ENCODE results near the gene IFNLR1.

The IFNLR1 gene

GRCh38 chr1:24124980-24125379 lies 62.1 kb downstream of the IFNLR1 start:
- no peak for DNase-seq

GRCh38 chr1:24123611-24124010 lies 63.5 kb downstream of the IFNLR1 start:
- no peak for DNase-seq

- DNase-seq: no peak
These were observed 64.3 kb downstream of the IFNLR1 start for GRCh38 chr1:24122776-24123175.

GRCh38 chr1:24121406-24121805 lies 65.7 kb downstream of the IFNLR1 start:
- DNase-seq: no peak

- DNase-seq: no peak
These were observed 66.1 kb downstream of the IFNLR1 start for GRCh38 chr1:24120965-24121364.

- DNase-seq: peak in 1 of 56 donors; percentile 3
These were observed 67.0 kb downstream of the IFNLR1 start for GRCh38 chr1:24119859-24120756.

- DNase-seq: no peak
These were observed 67.6 kb downstream of the IFNLR1 start for GRCh38 chr1:24119489-24119858.

- no peak for DNase-seq
These were observed 68.5 kb downstream of the IFNLR1 start for GRCh38 chr1:24118410-24119242.

- DNase-seq: no peak
These were observed 69.2 kb downstream of the IFNLR1 start for GRCh38 chr1:24117722-24118409.

- DNase-seq: no peak
These were observed 70.0 kb downstream of the IFNLR1 start for GRCh38 chr1:24117132-24117531.

- no peak for DNase-seq
These were observed 72.3 kb downstream of the IFNLR1 start for GRCh38 chr1:24114753-24115152.

- no peak for DNase-seq
These were observed 73.5 kb downstream of the IFNLR1 start for GRCh38 chr1:24113641-24114033.

GRCh38 chr1:24111996-24112779 lies 74.9 kb downstream of the IFNLR1 start, which contains the start of gene MYOM3:
Gene MYOM3 (minus strand): TSS chr1:24112135. CDS start chr1:24108636, 3,499 bp downstream.
- peak in 27 of 56 donors; percentile 5 to 58 (median 28) for DNase-seq

- no peak for DNase-seq
These were observed 75.7 kb downstream of the IFNLR1 start for GRCh38 chr1:24111262-24111995.

GRCh38 chr1:24110642-24111261 lies 76.3 kb downstream of the IFNLR1 start:
- DNase-seq: no peak

GRCh38 chr1:24109686-24110475 lies 77.2 kb downstream of the IFNLR1 start:
- DNase-seq: no peak

GRCh38 chr1:24109166-24109483 lies 78.0 kb downstream of the IFNLR1 start:
- no peak for DNase-seq

- DNase-seq: no peak
These were observed 78.5 kb downstream of the IFNLR1 start for GRCh38 chr1:24108334-24109165.
